Stimulated activated CD8-positive, alpha-beta memory T cell treated with anti-CD3 and anti-CD28 coated beads, Interleukin-7, amount 100 ng/mL, for 24 hours (primary cell): ENCODE data around the gene TOR4A.

Experiments
- DNase-seq: peaks from one replicate; pipeline ENCODE4 v3.0.0-alpha.2; 2020; ENCODE audit warnings: low read depth

TOR4A gene

GRCh38 chr9:137294681-137295237 is 17.2 kb downstream of the TOR4A start:
- DNase-seq, result no peak

- no peak for DNase-seq
Observed at GRCh38 chr9:137295238-137295811, 17.8 kb downstream of the TOR4A start.

GRCh38 chr9:137295849-137296669 is 18.5 kb downstream of the TOR4A start:
- no peak for DNase-seq

- no peak for DNase-seq
Observed at GRCh38 chr9:137296670-137297664, 19.4 kb downstream of the TOR4A start.

- no peak for DNase-seq
Observed at GRCh38 chr9:137297966-137298365, 20.4 kb downstream of the TOR4A start.

GRCh38 chr9:137298401-137299202 is 21.1 kb downstream of the TOR4A start:
- no peak for DNase-seq

- no peak for DNase-seq
Observed at GRCh38 chr9:137299203-137299565, 21.7 kb downstream of the TOR4A start.

GRCh38 chr9:137299938-137300337 is 22.4 kb downstream of the TOR4A start:
- no peak for DNase-seq

GRCh38 chr9:137300567-137301080 is 23.1 kb downstream of the TOR4A start:
- DNase-seq, result no peak

- DNase-seq, result no peak
Observed at GRCh38 chr9:137301081-137301947, 23.8 kb downstream of the TOR4A start.

- DNase-seq, result peak; percentile 75
Observed at GRCh38 chr9:137302118-137302448, 24.6 kb downstream of the TOR4A start, which contains the start of gene NRARP. Gene NRARP, minus strand, starts transcription at chr9:137302271. Its CDS starts 343 bp downstream, at chr9:137301928.

GRCh38 chr9:137302449-137303150 is 25.1 kb downstream of the TOR4A start:
- DNase-seq, result no peak

- no peak for DNase-seq
Observed at GRCh38 chr9:137303151-137303892, 25.8 kb downstream of the TOR4A start.

- no peak for DNase-seq
Observed at GRCh38 chr9:137303893-137304382, 26.4 kb downstream of the TOR4A start.

GRCh38 chr9:137304383-137305059 is 27.0 kb downstream of the TOR4A start:
- no peak for DNase-seq

- peak; percentile 19 for DNase-seq
Observed at GRCh38 chr9:137305060-137305797, 27.7 kb downstream of the TOR4A start.

- DNase-seq, result no peak
Observed at GRCh38 chr9:137305798-137306065, 28.2 kb downstream of the TOR4A start.
